ENCODE results near the gene PCBP3.

- no peak for TF ChIP-seq SUZ12 (IDR thresholded peaks at IDR 0.05; ENCODE audit: low read length)
- no peak for TF ChIP-seq PHF8 (conservative IDR thresholded peaks at IDR 0.05; ENCODE audit: low read depth, low read length)
- no peak for TF ChIP-seq EZH2 (IDR thresholded peaks at IDR 0.05; ENCODE audit: low read depth, low read length, severe bottlenecking)
- TF ChIP-seq, protein P1, sequence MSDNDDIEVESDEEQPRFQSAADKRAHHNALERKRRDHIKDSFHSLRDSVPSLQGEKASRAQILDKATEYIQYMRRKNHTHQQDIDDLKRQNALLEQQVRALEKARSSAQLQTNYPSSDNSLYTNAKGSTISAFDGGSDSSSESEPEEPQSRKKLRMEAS (IDR thresholded peaks at IDR 0.05) = no peak
- TF ChIP-seq, protein P2, sequence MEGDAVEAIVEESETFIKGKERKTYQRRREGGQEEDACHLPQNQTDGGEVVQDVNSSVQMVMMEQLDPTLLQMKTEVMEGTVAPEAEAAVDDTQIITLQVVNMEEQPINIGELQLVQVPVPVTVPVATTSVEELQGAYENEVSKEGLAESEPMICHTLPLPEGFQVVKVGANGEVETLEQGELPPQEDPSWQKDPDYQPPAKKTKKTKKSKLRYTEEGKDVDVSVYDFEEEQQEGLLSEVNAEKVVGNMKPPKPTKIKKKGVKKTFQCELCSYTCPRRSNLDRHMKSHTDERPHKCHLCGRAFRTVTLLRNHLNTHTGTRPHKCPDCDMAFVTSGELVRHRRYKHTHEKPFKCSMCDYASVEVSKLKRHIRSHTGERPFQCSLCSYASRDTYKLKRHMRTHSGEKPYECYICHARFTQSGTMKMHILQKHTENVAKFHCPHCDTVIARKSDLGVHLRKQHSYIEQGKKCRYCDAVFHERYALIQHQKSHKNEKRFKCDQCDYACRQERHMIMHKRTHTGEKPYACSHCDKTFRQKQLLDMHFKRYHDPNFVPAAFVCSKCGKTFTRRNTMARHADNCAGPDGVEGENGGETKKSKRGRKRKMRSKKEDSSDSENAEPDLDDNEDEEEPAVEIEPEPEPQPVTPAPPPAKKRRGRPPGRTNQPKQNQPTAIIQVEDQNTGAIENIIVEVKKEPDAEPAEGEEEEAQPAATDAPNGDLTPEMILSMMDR (IDR thresholded peaks at IDR 0.05; ENCODE audit: control extremely low read depth in 1 of 3, insufficient read depth in 1 of 3, low read depth in 1 of 3, low read length in 3 of 3) = no peak
- TF ChIP-seq, protein P3, sequence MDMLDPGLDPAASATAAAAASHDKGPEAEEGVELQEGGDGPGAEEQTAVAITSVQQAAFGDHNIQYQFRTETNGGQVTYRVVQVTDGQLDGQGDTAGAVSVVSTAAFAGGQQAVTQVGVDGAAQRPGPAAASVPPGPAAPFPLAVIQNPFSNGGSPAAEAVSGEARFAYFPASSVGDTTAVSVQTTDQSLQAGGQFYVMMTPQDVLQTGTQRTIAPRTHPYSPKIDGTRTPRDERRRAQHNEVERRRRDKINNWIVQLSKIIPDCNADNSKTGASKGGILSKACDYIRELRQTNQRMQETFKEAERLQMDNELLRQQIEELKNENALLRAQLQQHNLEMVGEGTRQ (IDR thresholded peaks at IDR 0.05; ENCODE audit: low read length) = no peak
- TF ChIP-seq TAF7 (optimal IDR thresholded peaks at IDR 0.05; ENCODE audit: borderline replicate concordance, low read depth, low read length) = no peak
- no peak for TF ChIP-seq POLR2A (IDR thresholded peaks at IDR 0.05; ENCODE audit: control extremely low read depth in 1 of 2, low read depth in 2 of 2, low read length in 2 of 2)
- TF ChIP-seq SP1 (IDR thresholded peaks at IDR 0.05; ENCODE audit: low read depth, low read length) = no peak
- no peak for TF ChIP-seq EP300 (IDR thresholded peaks at IDR 0.05; ENCODE audit: borderline replicate concordance in 1 of 2, low read depth in 2 of 2, low read length in 2 of 2)
- no peak for TF ChIP-seq TBP (IDR thresholded peaks at IDR 0.05; ENCODE audit: low read depth, low read length)
These were observed 339.5 kb downstream of the PCBP3 start for GRCh38 chr21:45982758-45983648.
